Breast epithelium (tissue), 4 donors: ENCODE data around the gene ELMOD3. TPM values are rescaled to one million over a fixed set of nuclear protein-coding genes. Genes with fewer than 3 reads are reported as not detected.

Experiments
- DNase-seq, 2 donors: peaks; one replicate each; pipeline ENCODE4 v3.0.0-alpha.2; 2019; ENCODE audit warnings: low spot score in 2 of 2
- H3K27ac ChIP-seq, 2 donors: fragments of 200-600 bp; sonication (generic) in 1 of 2; one replicate each; pipeline ENCODE4 v1.5.1; 2016 to 2019; ENCODE audit warnings: mild to moderate bottlenecking in 1 of 2
- H3K27me3 ChIP-seq, 2 donors: fragments of 200-600 bp; sonication (generic) in 1 of 2; one replicate each; pipeline versions ENCODE4 v1.5.1 to v1.6.0; 2017 to 2019; ENCODE audit warnings: control low read depth in 1 of 2, mild to moderate bottlenecking in 1 of 2
- H3K36me3 ChIP-seq: fragments of 200-600 bp; one replicate; pipeline ENCODE4 v1.5.1; 2019
- H3K4me1 ChIP-seq, 2 donors: fragments of 200-600 bp; sonication (generic); one replicate each; pipeline ENCODE4 v1.5.1; 2016 to 2019; ENCODE audit warnings: control low read depth in 1 of 2
- H3K4me3 ChIP-seq, 3 donors: fragments of 200-600 bp; sonication (generic); 1 replicate in 2 of 3; 2 replicates in 1 of 3; pipeline ENCODE4 v1.5.1; 2016 to 2019; ENCODE audit warnings: mild to moderate bottlenecking in 3 of 3, moderate library complexity in 2 of 3
- H3K9me3 ChIP-seq, 2 donors: fragments of 200-600 bp; sonication (generic) in 1 of 2; one replicate each; pipeline ENCODE4 v1.5.1; 2016 to 2019; ENCODE audit warnings: control low read depth in 1 of 2
- POLR2A ChIP-seq: fragments of 450-650 bp; IDR thresholded peaks from one replicate; pipeline ENCODE4 v1.6.1; 2016; ENCODE audit warnings: antibody characterized with exemption, mild to moderate bottlenecking, moderate library complexity
- POLR2AphosphoS5 ChIP-seq, 3 donors: sonication (generic); formaldehyde crosslinking; IDR thresholded peaks; one replicate each; pipeline ENCODE4 v1.6.1; 2017; ENCODE audit warnings: antibody characterized with exemption in 3 of 3
- intact Hi-C: fragments of 100-400 bp; cut with DNase I; formaldehyde crosslinking; loops from one replicate; pipeline ENCODE4 v1.15.1; 2023; ENCODE audit warnings: low total_unique reads
- total RNA-seq, 3 donors: library from RNA; depleted of rRNA; stranded (reverse); fragments of >200 nt; gene quantifications; one replicate each; pipeline ENCODE4 v1.1.0, GENCODE V29; 2016
- TF ChIP-seq, protein P1 (sequence below), 3 donors: fragments of 450-650 bp; IDR thresholded peaks; one replicate each; pipeline ENCODE4 v1.5.1; 2016 to 2017; ENCODE audit warnings: antibody characterized with exemption in 3 of 3, mild to moderate bottlenecking in 3 of 3, moderate library complexity in 3 of 3

Gene ELMOD3
- total RNA-seq, 3 donors from 2014 or later: 42.9 to 149 (median 47.0) TPM

DNA sequence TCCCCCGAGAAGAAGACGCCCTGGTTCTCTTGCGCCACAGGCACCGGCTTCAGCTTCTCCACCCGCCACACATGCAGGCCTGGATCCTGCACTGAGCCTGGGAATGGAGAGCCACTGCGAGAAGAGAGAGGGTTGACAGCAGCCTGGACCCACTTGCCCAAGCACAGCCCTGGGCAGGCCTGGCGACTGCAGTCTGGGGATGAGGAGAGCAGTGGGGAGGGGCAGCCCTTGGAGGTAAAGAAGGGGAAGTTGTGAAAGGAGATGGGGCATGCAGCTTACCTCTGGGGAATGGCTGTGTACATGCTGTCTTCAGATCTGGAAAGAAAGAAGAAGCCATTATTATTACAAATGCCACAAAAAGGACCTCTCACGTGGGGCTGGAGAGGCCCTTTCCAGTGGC is 47.3 kb downstream of the ELMOD3 start:
- intact Hi-C loops: no loop called here
- Histone ChIP-seq H3K36me3 (no peaks in the 10 kb centered on the region), H3K27me3 (no peaks in the 10 kb centered on the region), H3K27ac (no peak overlapping the region), H3K4me3 (no peak overlapping the region), H3K4me1 (peaks cover 0 to 6% of the 10 kb centered on the region in 2 donors), H3K9me3 (no peaks in the 10 kb centered on the region)
- DNase-seq: no peak
- TF ChIP-seq POLR2AphosphoS5 (IDR thresholded peaks at IDR 0.05) (no peak), POLR2A (no peak)
- TF ChIP-seq, protein P1, sequence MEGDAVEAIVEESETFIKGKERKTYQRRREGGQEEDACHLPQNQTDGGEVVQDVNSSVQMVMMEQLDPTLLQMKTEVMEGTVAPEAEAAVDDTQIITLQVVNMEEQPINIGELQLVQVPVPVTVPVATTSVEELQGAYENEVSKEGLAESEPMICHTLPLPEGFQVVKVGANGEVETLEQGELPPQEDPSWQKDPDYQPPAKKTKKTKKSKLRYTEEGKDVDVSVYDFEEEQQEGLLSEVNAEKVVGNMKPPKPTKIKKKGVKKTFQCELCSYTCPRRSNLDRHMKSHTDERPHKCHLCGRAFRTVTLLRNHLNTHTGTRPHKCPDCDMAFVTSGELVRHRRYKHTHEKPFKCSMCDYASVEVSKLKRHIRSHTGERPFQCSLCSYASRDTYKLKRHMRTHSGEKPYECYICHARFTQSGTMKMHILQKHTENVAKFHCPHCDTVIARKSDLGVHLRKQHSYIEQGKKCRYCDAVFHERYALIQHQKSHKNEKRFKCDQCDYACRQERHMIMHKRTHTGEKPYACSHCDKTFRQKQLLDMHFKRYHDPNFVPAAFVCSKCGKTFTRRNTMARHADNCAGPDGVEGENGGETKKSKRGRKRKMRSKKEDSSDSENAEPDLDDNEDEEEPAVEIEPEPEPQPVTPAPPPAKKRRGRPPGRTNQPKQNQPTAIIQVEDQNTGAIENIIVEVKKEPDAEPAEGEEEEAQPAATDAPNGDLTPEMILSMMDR (IDR thresholded peaks at IDR 0.05): no peak

GRCh38 chr2:85405201-85406059 is 50.9 kb downstream of the ELMOD3 start:
- H3K9me3 ChIP-seq: no peaks in the 10 kb centered on the region
- no peaks in the 10 kb centered on the region for H3K36me3 ChIP-seq
- H3K4me3 ChIP-seq: no peak overlapping the region
- no peak for DNase-seq
- peaks cover 6 to 11% of the 10 kb centered on the region in 2 donors for H3K4me1 ChIP-seq
- no peak overlapping the region for H3K27ac ChIP-seq
- TF ChIP-seq, protein P1 (IDR thresholded peaks at IDR 0.05): no peak
- TF ChIP-seq POLR2AphosphoS5 (IDR thresholded peaks at IDR 0.05): no peak
- TF ChIP-seq POLR2A: no peak
- H3K27me3 ChIP-seq: no peaks in the 10 kb centered on the region
- intact Hi-C loops: no loop called here

- Histone ChIP-seq H3K27me3 (no peaks in the 10 kb centered on the region), H3K4me1 (peaks cover 10 to 13% of the 10 kb centered on the region in 2 donors), H3K4me3 (peak within 1 kb of the TSS; percentile 11 to 60 (median 36)), H3K9me3 (no peaks in the 10 kb centered on the region), H3K27ac (peak within 1 kb of the TSS; percentile 81 to 86), H3K36me3 (no peaks in the 10 kb centered on the region)
- TF ChIP-seq POLR2A: no peak
- TF ChIP-seq, protein P1 (IDR thresholded peaks at IDR 0.05): no peak
- no peak for TF ChIP-seq POLR2AphosphoS5 (IDR thresholded peaks at IDR 0.05)
- peak; percentile 68 to 75 for DNase-seq
- intact Hi-C loops: no loop called here
Measured at GRCh38 chr2:85409845-85410583, 55.4 kb downstream of the ELMOD3 start, which contains the start of gene CAPG. CAPG (minus strand) TSS chr2:85410366; CDS start chr2:85402145, 8,221 bp downstream.

- no peaks in the 10 kb centered on the region for H3K36me3 ChIP-seq
- peak overlapping the region in 2 of 3 donors; percentile 36 to 60 for H3K4me3 ChIP-seq
- TF ChIP-seq, protein P1 (IDR thresholded peaks at IDR 0.05): no peak
- TF ChIP-seq POLR2A: no peak
- no peak for TF ChIP-seq POLR2AphosphoS5 (IDR thresholded peaks at IDR 0.05)
- H3K27me3 ChIP-seq: no peaks in the 10 kb centered on the region
- intact Hi-C loops: no loop called here
- no peaks in the 10 kb centered on the region for H3K9me3 ChIP-seq
- no peak for DNase-seq
- peak overlapping the region; percentile 81 to 86 for H3K27ac ChIP-seq
- H3K4me1 ChIP-seq: peaks cover 10 to 13% of the 10 kb centered on the region in 2 donors
Measured at GRCh38 chr2:85410584-85411404, 56.2 kb downstream of the ELMOD3 start.
